ENCODE results near the gene DOCK8.

DNA sequence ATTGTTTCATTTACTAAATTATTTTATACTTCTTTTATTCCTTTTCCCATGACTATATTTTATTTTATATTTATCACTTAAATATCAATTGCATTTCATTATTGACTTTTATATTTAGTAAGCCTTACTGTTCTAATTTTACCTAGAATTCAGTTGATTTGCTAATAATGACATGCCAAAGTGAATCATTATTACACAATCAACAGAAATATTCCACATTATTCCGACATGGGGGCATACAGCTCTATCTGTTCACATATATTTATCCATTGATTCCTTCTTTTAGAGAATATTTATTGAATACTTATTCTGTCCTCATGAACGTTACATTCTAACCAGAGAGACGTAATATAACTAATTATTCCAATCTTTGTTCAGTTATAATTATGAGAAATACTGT lies 221.8 kb downstream of the DOCK8 start:
- TF ChIP-seq SIN3A (IDR thresholded peaks at IDR 0.05; ENCODE audit: low read depth) (no peak), TCF7L2 (IDR thresholded peaks at IDR 0.05; ENCODE audit: borderline replicate concordance, extremely low read depth, insufficient read depth, insufficient read length) (no peak), POLR2AphosphoS5 (IDR thresholded peaks at IDR 0.05; ENCODE audit: low read depth, low read length) (no peak), SP1 (IDR thresholded peaks at IDR 0.05; ENCODE audit: low read depth) (no peak), POLR2A (IDR thresholded peaks at IDR 0.05; ENCODE audit: borderline replicate concordance, extremely low read depth, insufficient read depth, insufficient read length) (no peak), RAD21 (IDR thresholded peaks at IDR 0.05; ENCODE audit: low read depth) (no peak)
- TF ChIP-seq, protein P1, sequence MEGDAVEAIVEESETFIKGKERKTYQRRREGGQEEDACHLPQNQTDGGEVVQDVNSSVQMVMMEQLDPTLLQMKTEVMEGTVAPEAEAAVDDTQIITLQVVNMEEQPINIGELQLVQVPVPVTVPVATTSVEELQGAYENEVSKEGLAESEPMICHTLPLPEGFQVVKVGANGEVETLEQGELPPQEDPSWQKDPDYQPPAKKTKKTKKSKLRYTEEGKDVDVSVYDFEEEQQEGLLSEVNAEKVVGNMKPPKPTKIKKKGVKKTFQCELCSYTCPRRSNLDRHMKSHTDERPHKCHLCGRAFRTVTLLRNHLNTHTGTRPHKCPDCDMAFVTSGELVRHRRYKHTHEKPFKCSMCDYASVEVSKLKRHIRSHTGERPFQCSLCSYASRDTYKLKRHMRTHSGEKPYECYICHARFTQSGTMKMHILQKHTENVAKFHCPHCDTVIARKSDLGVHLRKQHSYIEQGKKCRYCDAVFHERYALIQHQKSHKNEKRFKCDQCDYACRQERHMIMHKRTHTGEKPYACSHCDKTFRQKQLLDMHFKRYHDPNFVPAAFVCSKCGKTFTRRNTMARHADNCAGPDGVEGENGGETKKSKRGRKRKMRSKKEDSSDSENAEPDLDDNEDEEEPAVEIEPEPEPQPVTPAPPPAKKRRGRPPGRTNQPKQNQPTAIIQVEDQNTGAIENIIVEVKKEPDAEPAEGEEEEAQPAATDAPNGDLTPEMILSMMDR (IDR thresholded peaks at IDR 0.05 in 2 of 3, conservative IDR thresholded peaks at IDR 0.05 in 1 of 3; ENCODE audit: borderline replicate concordance in 1 of 3, insufficient read depth in 1 of 3, low read depth in 2 of 3, low read length in 2 of 3) = no peak
- TF ChIP-seq, protein P2, sequence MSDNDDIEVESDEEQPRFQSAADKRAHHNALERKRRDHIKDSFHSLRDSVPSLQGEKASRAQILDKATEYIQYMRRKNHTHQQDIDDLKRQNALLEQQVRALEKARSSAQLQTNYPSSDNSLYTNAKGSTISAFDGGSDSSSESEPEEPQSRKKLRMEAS (IDR thresholded peaks at IDR 0.05) = no peak
- TF ChIP-seq, protein P3, sequence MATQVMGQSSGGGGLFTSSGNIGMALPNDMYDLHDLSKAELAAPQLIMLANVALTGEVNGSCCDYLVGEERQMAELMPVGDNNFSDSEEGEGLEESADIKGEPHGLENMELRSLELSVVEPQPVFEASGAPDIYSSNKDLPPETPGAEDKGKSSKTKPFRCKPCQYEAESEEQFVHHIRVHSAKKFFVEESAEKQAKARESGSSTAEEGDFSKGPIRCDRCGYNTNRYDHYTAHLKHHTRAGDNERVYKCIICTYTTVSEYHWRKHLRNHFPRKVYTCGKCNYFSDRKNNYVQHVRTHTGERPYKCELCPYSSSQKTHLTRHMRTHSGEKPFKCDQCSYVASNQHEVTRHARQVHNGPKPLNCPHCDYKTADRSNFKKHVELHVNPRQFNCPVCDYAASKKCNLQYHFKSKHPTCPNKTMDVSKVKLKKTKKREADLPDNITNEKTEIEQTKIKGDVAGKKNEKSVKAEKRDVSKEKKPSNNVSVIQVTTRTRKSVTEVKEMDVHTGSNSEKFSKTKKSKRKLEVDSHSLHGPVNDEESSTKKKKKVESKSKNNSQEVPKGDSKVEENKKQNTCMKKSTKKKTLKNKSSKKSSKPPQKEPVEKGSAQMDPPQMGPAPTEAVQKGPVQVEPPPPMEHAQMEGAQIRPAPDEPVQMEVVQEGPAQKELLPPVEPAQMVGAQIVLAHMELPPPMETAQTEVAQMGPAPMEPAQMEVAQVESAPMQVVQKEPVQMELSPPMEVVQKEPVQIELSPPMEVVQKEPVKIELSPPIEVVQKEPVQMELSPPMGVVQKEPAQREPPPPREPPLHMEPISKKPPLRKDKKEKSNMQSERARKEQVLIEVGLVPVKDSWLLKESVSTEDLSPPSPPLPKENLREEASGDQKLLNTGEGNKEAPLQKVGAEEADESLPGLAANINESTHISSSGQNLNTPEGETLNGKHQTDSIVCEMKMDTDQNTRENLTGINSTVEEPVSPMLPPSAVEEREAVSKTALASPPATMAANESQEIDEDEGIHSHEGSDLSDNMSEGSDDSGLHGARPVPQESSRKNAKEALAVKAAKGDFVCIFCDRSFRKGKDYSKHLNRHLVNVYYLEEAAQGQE (IDR thresholded peaks at IDR 0.05; ENCODE audit: low read depth) = no peak

Data from HCT116 (cell line).